ENCODE results near the gene CD247. TPM values are rescaled to one million over a fixed set of nuclear protein-coding genes. Genes with fewer than 3 reads are reported as not detected.

Gene CD247
- total and polyA plus RNA-seq, 2 of the 13 experiments (the other 11 are each of a cell fraction or from before 2014, with no cell fraction given), result 0.20 TPM; not detected in 1

- TF ChIP-seq TFE3 (CRISPR knock-in tag; IDR thresholded peaks at IDR 0.05), result no peak
- TF ChIP-seq ZNF724P (CRISPR knock-in tag; IDR thresholded peaks at IDR 0.05; ENCODE audit: borderline replicate concordance), result peak; percentile 71; the same call in 1 of the 2 replicates
- TF ChIP-seq POLR2G (IDR thresholded peaks at IDR 0.05; ENCODE audit: low read depth, low read length), result peak; percentile 76
- TF ChIP-seq SYNCRIP (IDR thresholded peaks at IDR 0.05; ENCODE audit: insufficient read depth, low read depth, low read length), result no peak
- no peak for TF ChIP-seq IRF9 (CRISPR knock-in tag; IDR thresholded peaks at IDR 0.05; ENCODE audit: borderline replicate concordance)
- TF ChIP-seq PPARG (CRISPR knock-in tag; conservative IDR thresholded peaks at IDR 0.05), result no peak
- TF ChIP-seq ZNF160 (CRISPR knock-in tag; IDR thresholded peaks at IDR 0.05), result no peak
- 0 out of 2 replicates have a peak, but pooled peaks have one; percentile 63 for TF ChIP-seq ZNF567 (CRISPR knock-in tag; IDR thresholded peaks at IDR 0.05; ENCODE audit: borderline replicate concordance)
- TF ChIP-seq ZNF816 (CRISPR knock-in tag; IDR thresholded peaks at IDR 0.05; ENCODE audit: borderline replicate concordance), result no peak
- peak; percentile 65; the same call in 1 of the 2 replicates for TF ChIP-seq HINFP (CRISPR knock-in tag; IDR thresholded peaks at IDR 0.05; ENCODE audit: low read depth)
- TF ChIP-seq ZNF564 (CRISPR knock-in tag; IDR thresholded peaks at IDR 0.05), result peak; percentile 66; the same call in 1 of the 2 replicates
- TF ChIP-seq ZNF546 (CRISPR knock-in tag; conservative IDR thresholded peaks at IDR 0.05), result 0 out of 2 replicates have a peak, but pooled peaks have one; percentile 33
- no peak for TF ChIP-seq HNF1B (CRISPR knock-in tag; IDR thresholded peaks at IDR 0.05)
- peak; percentile 75; the same call in 1 of the 2 replicates for TF ChIP-seq ZNF558 (CRISPR knock-in tag; IDR thresholded peaks at IDR 0.05; ENCODE audit: borderline replicate concordance)
- no peak for TF ChIP-seq ZBTB20 (CRISPR knock-in tag; IDR thresholded peaks at IDR 0.05; ENCODE audit: borderline replicate concordance, low read depth)
- TF ChIP-seq KAT8 (CRISPR knock-in tag; IDR thresholded peaks at IDR 0.05), result 0 out of 2 replicates have a peak, but pooled peaks have one; percentile 26
- TF ChIP-seq NKX3-1 (CRISPR knock-in tag; IDR thresholded peaks at IDR 0.05), result peak; percentile 63; the same call in 1 of the 2 replicates
- TF ChIP-seq EZH2 (conservative IDR thresholded peaks at IDR 0.05; ENCODE audit: low read depth, low read length), result no peak
- peak; percentile 93 for TF ChIP-seq HOXA3 (CRISPR knock-in tag; IDR thresholded peaks at IDR 0.05)
- peak; percentile 55; the same call in 1 of the 2 replicates for TF ChIP-seq KDM5B (CRISPR knock-in tag; IDR thresholded peaks at IDR 0.05; ENCODE audit: borderline replicate concordance)
- peak; percentile 77; the same call in 1 of the 2 replicates for TF ChIP-seq ZSCAN31 (CRISPR knock-in tag; IDR thresholded peaks at IDR 0.05; ENCODE audit: low read depth)
- TF ChIP-seq PHF21A (CRISPR knock-in tag; IDR thresholded peaks at IDR 0.05), result peak; percentile 42; the same call in 1 of the 2 replicates
- peak; percentile 89 for TF ChIP-seq ZNF773 (CRISPR knock-in tag; IDR thresholded peaks at IDR 0.05; ENCODE audit: borderline replicate concordance)
These were observed 35.1 kb upstream of the CD247 start, which contains the start of gene CREG1 (continued) for GRCh38 chr1:167553136-167554027.
